AG04449 (cell line): ENCODE results near the gene DCST1.
A peak's percentile ranks its signal among the peaks of the same experiment; 100 is the strongest.

Source experiments
- CTCF ChIA-PET: fragments of 350-600 bp; formaldehyde crosslinking; extraction: SDS; loops from one replicate; lab custom pipeline; 2021; ENCODE audit warnings: antibody characterized with exemption; lab: Yijun Ruan, JAX
- POLR2A ChIA-PET: fragments of 400-600, 350-600 bp; formaldehyde crosslinking; extraction: SDS; loops from one replicate; lab custom pipeline; 2020; ENCODE audit warnings: antibody characterized with exemption, inconsistent platforms; lab: Yijun Ruan, JAX
- DNase-seq: peaks from one replicate; pipeline ENCODE4 v3.0.0-alpha.2; 2010; ENCODE audit warnings: low read depth, low spot score
- H3K4me3 ChIP-seq: 2 replicates; pipeline ENCODE4 v1.5.1; 2011; ENCODE audit warnings: low read depth, mild to moderate bottlenecking, control low read depth, low read length
- CTCF ChIP-seq: IDR thresholded peaks from one replicate; pipeline ENCODE4 v1.5.1; 2011; ENCODE audit warnings: mild to moderate bottlenecking, moderate library complexity, low read length, control low read depth, inconsistent platforms; ENCODE audit not compliant: insufficient read depth; ENCODE audit errors: missing control alignments

Gene DCST1

GRCh38 chr1:155085504-155086127 lies 52.0 kb downstream of the DCST1 start:
- DNase-seq = no peak
- H3K4me3 ChIP-seq = peak overlapping the region; percentile 89
- POLR2A ChIA-PET = interaction anchor here (0.7 to 1.8 kb wide), 3 partner anchors 45 to 87 kb away, joined by 4 to 6 read pairs (median 5); partner anchors contain the start of gene KRTCAP2
- no peak for TF ChIP-seq CTCF
- CTCF ChIA-PET = interaction anchor here (0.6 to 5.5 kb wide), 63 partner anchors 10 to 760 kb away, joined by 3 to 212 read pairs (median 5); partner anchors contain the start of genes ADAM15, ATP8B2, CKS1B and DPM3

DNA sequence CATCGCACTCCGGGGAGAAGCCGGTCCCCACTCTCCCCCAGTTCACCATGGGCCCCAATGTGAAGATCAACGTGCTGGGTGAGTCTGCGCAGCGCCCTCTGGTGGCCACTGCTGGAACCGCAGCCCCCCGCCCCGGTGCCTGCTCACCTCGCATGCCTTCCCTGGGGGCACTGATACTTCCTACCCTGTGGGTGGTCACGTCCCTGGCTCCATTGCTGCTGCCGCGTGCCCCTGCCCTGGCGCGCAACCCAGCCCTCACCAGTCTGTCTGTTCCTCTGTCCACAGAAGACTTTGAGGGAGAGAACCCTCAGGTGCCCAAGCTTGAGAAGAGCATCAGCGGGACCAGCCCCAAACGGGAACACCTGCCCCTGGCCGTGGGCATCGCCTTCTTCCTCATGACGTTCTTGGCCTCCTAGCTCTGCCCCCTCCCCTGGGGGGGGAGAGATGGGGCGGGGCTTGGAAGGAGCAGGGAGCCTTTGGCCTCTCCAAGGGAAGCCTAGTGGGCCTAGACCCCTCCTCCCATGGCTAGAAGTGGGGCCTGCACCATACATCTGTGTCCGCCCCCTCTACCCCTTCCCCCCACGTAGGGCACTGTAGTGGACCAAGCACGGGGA lies 52.6 kb downstream of the DCST1 start:
- DNase-seq = no peak
- H3K4me3 ChIP-seq = peak overlapping the region; percentile 89
- TF ChIP-seq CTCF = peak; percentile 97
- ChIA-PET POLR2A (interaction anchor here (1.8 kb wide), 1 partner anchor 87 kb away, joined by 5 read pairs; the partner anchor contains the start of gene KRTCAP2), CTCF (interaction anchor here (0.6 to 5.5 kb wide), 29 partner anchors 10 to 606 kb away, joined by 3 to 212 read pairs (median 7); partner anchors contain the start of genes EFNA4, KRTCAP2, SHC1 and SLC50A1)

DNA sequence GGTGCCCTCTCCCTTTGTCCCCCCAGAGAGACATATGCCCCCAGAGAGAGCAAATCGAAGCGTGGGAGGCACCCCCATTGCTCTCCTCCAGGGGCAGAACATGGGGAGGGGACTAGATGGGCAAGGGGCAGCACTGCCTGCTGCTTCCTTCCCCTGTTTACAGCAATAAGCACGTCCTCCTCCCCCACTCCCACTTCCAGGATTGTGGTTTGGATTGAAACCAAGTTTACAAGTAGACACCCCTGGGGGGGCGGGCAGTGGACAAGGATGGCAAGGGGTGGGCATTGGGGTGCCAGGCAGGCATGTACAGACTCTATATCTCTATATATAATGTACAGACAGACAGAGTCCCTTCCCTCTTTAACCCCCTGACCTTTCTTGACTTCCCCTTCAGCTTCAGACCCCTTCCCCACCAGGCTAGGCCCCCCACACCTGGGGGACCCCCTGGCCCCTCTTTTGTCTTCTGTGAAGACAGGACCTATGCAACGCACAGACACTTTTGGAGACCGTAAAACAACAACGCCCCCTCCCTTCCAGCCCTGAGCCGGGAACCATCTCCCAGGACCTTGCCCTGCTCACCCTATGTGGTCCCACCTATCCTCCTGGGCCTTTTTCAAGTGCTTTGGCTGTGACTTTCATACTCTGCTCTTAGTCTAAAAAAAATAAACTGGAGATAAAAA lies 53.4 kb downstream of the DCST1 start:
- H3K4me3 ChIP-seq = no peak overlapping the region
- POLR2A ChIA-PET = no interaction called here
- TF ChIP-seq CTCF = no peak
- CTCF ChIA-PET = interaction anchor here (0.6 to 5.5 kb wide), 13 partner anchors 9 to 527 kb away, joined by 3 to 212 read pairs (median 15); partner anchors contain the start of genes EFNA4, KRTCAP2 and SLC50A1
- no peak for DNase-seq

DNA sequence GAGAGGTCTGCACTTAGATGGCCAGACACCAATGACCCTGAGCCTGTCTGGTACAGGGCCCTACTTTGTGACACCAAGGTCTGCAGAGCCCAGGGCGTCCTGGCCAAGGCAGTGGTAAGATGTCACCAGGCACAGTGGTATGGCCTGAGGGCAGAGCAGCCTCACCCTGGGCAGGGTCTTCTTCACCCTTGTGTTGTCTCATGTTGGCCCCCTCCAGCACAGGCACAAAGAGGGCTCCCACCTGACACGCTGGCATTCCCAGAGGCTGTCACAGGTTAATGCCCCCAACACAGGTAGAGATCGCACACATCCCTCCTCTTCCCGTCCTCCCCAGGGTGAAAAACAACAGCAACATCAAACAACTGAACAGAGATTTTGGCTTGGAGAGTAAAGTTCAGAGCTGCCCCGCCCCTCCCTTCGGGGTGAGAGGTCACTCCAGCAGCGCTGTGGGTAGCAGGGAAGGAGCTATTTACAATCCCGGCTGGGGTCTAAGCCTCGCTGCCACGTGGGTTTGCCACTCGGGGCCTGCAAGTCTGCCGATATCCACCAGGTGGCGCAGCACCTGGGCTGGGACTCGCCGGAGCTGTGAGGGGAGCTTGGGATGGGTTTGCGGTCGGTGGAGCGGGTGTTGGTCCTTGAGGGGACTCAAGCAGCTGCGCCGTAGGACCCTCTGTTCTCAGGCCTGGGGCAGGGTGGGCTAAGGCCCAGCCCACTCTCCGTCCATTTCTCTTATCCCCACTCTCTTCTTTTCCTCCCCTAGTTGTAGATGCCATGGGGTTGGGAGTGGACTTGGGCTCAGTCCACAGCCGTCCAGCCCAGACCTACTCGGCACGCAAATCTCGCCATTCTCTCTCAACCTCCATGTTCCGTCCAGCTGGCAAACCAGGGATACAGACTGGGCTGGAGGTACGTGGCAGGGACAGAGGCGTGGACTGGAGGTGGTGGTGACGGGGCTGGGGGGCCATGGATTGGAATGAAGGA lies 57.7 kb downstream of the DCST1 start:
- H3K4me3 ChIP-seq = no peak overlapping the region
- POLR2A ChIA-PET = interaction anchor here (1.5 kb wide), 1 partner anchor 77 kb away, joined by 6 read pairs; no protein-coding TSS in a partner anchor
- CTCF ChIA-PET = interaction anchor here (0.6 to 6.8 kb wide), 55 partner anchors 8 to 610 kb away, joined by 3 to 457 read pairs (median 5); partner anchors contain the start of genes ADAM15, DPM3, EFNA1 and EFNA3
- DNase-seq = no peak
- TF ChIP-seq CTCF = peak; percentile 95

GRCh38 chr1:155092131-155092530 lies 58.5 kb downstream of the DCST1 start:
- H3K4me3 ChIP-seq = no peak overlapping the region
- POLR2A ChIA-PET = interaction anchor here (1.5 kb wide), 1 partner anchor 76 kb away, joined by 6 read pairs; no protein-coding TSS in a partner anchor
- CTCF ChIA-PET = interaction anchor here (0.8 to 6.8 kb wide), 42 partner anchors 8 to 559 kb away, joined by 3 to 457 read pairs (median 7); partner anchors contain the start of genes DPM3, EFNA1, EFNA3 and EFNA4
- no peak for TF ChIP-seq CTCF
- DNase-seq = no peak
